Uterus (tissue), 2 donors: ENCODE measurements around the gene RARB.

Experiments
- POLR2A ChIP-seq, 2 donors: fragments of 450-650 bp; IDR thresholded peaks; one replicate each; pipeline ENCODE4 v1.6.1; 2016; ENCODE audit warnings: antibody characterized with exemption in 2 of 2, mild to moderate bottlenecking in 1 of 2, moderate library complexity in 1 of 2
- TF ChIP-seq, protein P1 (sequence below), 4 experiments: fragments of 200-600 bp in 2 of 4; fragments of 450-650 bp in 2 of 4; sonication (generic) in 2 of 4; IDR thresholded peaks; one replicate each; pipeline ENCODE4 v1.5.1; 2016 to 2019; ENCODE audit warnings: antibody characterized with exemption in 4 of 4, mild to moderate bottlenecking in 2 of 4, moderate library complexity in 1 of 4

GRCh38 chr3:25441234-25441856 lies 13.3 kb downstream of the RARB start:
- TF ChIP-seq, protein P1, sequence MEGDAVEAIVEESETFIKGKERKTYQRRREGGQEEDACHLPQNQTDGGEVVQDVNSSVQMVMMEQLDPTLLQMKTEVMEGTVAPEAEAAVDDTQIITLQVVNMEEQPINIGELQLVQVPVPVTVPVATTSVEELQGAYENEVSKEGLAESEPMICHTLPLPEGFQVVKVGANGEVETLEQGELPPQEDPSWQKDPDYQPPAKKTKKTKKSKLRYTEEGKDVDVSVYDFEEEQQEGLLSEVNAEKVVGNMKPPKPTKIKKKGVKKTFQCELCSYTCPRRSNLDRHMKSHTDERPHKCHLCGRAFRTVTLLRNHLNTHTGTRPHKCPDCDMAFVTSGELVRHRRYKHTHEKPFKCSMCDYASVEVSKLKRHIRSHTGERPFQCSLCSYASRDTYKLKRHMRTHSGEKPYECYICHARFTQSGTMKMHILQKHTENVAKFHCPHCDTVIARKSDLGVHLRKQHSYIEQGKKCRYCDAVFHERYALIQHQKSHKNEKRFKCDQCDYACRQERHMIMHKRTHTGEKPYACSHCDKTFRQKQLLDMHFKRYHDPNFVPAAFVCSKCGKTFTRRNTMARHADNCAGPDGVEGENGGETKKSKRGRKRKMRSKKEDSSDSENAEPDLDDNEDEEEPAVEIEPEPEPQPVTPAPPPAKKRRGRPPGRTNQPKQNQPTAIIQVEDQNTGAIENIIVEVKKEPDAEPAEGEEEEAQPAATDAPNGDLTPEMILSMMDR (IDR thresholded peaks at IDR 0.05): peak in 2 of 4 experiments; percentile 9 to 32
- no peak for TF ChIP-seq POLR2A (IDR thresholded peaks at IDR 0.05)
